DOHH2 (cell line): ENCODE measurements around the gene CDC5L.

Source experiments
- H3F3A ChIP-seq: fragments of 200-600 bp; sonication (generic), shearing (Covaris generic); 2 replicates; pipeline ENCODE4 v1.6.0; 2016; ENCODE audit warnings: antibody characterized with exemption, mild to moderate bottlenecking; ENCODE audit not compliant: control insufficient read depth, insufficient read depth
- H3K27ac ChIP-seq: fragments of 200-600 bp; sonication (generic); 2 replicates; pipeline ENCODE4 v1.5.1; 2014; ENCODE audit warnings: low read depth, mild to moderate bottlenecking, low read length, moderate library complexity
- H3K27me3 ChIP-seq: fragments of 200-600 bp; sonication (generic); 2 replicates; pipeline ENCODE4 v1.6.1; 2014; ENCODE audit warnings: mild to moderate bottlenecking, low read length, mixed read lengths; ENCODE audit not compliant: control insufficient read depth
- H3K36me3 ChIP-seq: fragments of 200-600 bp; sonication (generic); 2 replicates; pipeline ENCODE4 v1.6.1; 2014; ENCODE audit warnings: mild to moderate bottlenecking, low read length, moderate library complexity, mixed read lengths; ENCODE audit not compliant: control insufficient read depth
- H3K4me1 ChIP-seq: fragments of 200-600 bp; sonication (generic); 2 replicates; pipeline ENCODE4 v1.6.1; 2014; ENCODE audit warnings: mild to moderate bottlenecking, low read length, mixed read lengths; ENCODE audit not compliant: control insufficient read depth
- H3K4me2 ChIP-seq: fragments of 200-600 bp; sonication (generic); 2 replicates; pipeline ENCODE4 v1.6.0; 2014; ENCODE audit warnings: mild to moderate bottlenecking, low read length, moderate library complexity
- H3K4me3 ChIP-seq: fragments of 200-600 bp; sonication (generic); 2 replicates; pipeline ENCODE4 v1.5.1; 2014; ENCODE audit warnings: mild to moderate bottlenecking, low read length, mixed read lengths
- H3K79me2 ChIP-seq: fragments of 200-600 bp; sonication (generic); 2 replicates; pipeline ENCODE4 v1.6.1; 2014; ENCODE audit warnings: mild to moderate bottlenecking, low read length, mixed read lengths; ENCODE audit not compliant: control insufficient read depth
- H3K9me2 ChIP-seq: fragments of 200-600 bp; sonication (generic); replicated peaks from 2 replicates; pipeline ENCODE4 v1.6.1; 2014; ENCODE audit warnings: mild to moderate bottlenecking, low read length, mixed read lengths; ENCODE audit not compliant: control insufficient read depth
- H3K9me3 ChIP-seq: fragments of 200-600 bp; sonication (generic); 2 replicates; pipeline ENCODE4 v1.6.1; 2014; ENCODE audit warnings: antibody characterized with exemption, low read length, mixed read lengths; ENCODE audit not compliant: control insufficient read depth, insufficient read depth
- H4K20me1 ChIP-seq: fragments of 200-600 bp; sonication (generic); 2 replicates; pipeline ENCODE4 v1.6.0; 2014; ENCODE audit warnings: low read depth, mild to moderate bottlenecking, antibody characterized with exemption, low read length, moderate library complexity; ENCODE audit not compliant: control insufficient read depth, insufficient read depth
- CTCF ChIP-seq: fragments of 200-600 bp; sonication (generic); IDR thresholded peaks from one replicate; pipeline ENCODE4 v1.5.1; 2014; ENCODE audit warnings: antibody characterized with exemption, mild to moderate bottlenecking, low read depth, low read length; ENCODE audit not compliant: poor library complexity, severe bottlenecking
- EZH2phosphoT487 ChIP-seq: fragments of 200-600 bp; sonication (generic); IDR thresholded peaks from 2 replicates; pipeline ENCODE4 v1.6.1; 2017; ENCODE audit warnings: borderline replicate concordance, mild to moderate bottlenecking, antibody characterized with exemption, low read length, moderate library complexity, mixed read lengths

The CDC5L gene

GRCh38 chr6:44495036-44495901, 107.8 kb downstream of the CDC5L start:
- TF ChIP-seq CTCF (no peak), EZH2phosphoT487 (no peak)
- H4K20me1 ChIP-seq: no peaks in the 10 kb centered on the region

GRCh38 chr6:44496665-44497369, 109.3 kb downstream of the CDC5L start:
- H3K79me2 ChIP-seq: no peaks in the 10 kb centered on the region
- no peaks in the 10 kb centered on the region for H3K4me1 ChIP-seq
- H3K27ac ChIP-seq: no peak overlapping the region
- no peaks in the 10 kb centered on the region for H3K9me3 ChIP-seq
- no peaks in the 10 kb centered on the region for H3F3A ChIP-seq
- no peaks in the 10 kb centered on the region for H3K9me2 ChIP-seq
- no peak overlapping the region for H3K4me2 ChIP-seq
- H3K4me3 ChIP-seq: no peak overlapping the region
- peaks cover under 1% of the 10 kb centered on the region; the same call in 1 of the 2 replicates for H3K27me3 ChIP-seq
- no peaks in the 10 kb centered on the region for H3K36me3 ChIP-seq
- TF ChIP-seq CTCF (no peak), EZH2phosphoT487 (no peak)
- no peaks in the 10 kb centered on the region for H4K20me1 ChIP-seq

More at GRCh38 chr6:44495036-44495901, 107.8 kb downstream of the CDC5L start:
- no peaks in the 10 kb centered on the region for H3F3A ChIP-seq
- no peaks in the 10 kb centered on the region for H3K79me2 ChIP-seq
- H3K36me3 ChIP-seq: no peaks in the 10 kb centered on the region
- H3K4me1 ChIP-seq: no peaks in the 10 kb centered on the region
- H3K4me3 ChIP-seq: no peak overlapping the region
- no peaks in the 10 kb centered on the region for H3K9me2 ChIP-seq
- H3K27ac ChIP-seq: no peak overlapping the region
- no peaks in the 10 kb centered on the region; the same call in 1 of the 2 replicates for H3K27me3 ChIP-seq
- H3K4me2 ChIP-seq: no peak overlapping the region
- no peaks in the 10 kb centered on the region for H3K9me3 ChIP-seq

GRCh38 chr6:44497807-44498206, 110.3 kb downstream of the CDC5L start:
- Histone ChIP-seq H3K27ac (no peak overlapping the region), H4K20me1 (no peaks in the 10 kb centered on the region), H3K4me1 (no peaks in the 10 kb centered on the region), H3K9me3 (no peaks in the 10 kb centered on the region), H3K79me2 (no peaks in the 10 kb centered on the region), H3K36me3 (no peaks in the 10 kb centered on the region), H3K4me3 (no peak overlapping the region), H3F3A (no peaks in the 10 kb centered on the region), H3K9me2 (no peaks in the 10 kb centered on the region), H3K27me3 (peaks cover 3% of the 10 kb centered on the region; the same call in 1 of the 2 replicates), H3K4me2 (no peak overlapping the region)
- no peak for TF ChIP-seq EZH2phosphoT487
- TF ChIP-seq CTCF: no peak
